ENCODE measurements around the gene MIXL1. TPM values are rescaled to one million over a fixed set of nuclear protein-coding genes. Genes with fewer than 3 reads are reported as not detected.

The MIXL1 gene
- total RNA-seq, 6 experiments from 2014 or later, result 0.14 TPM; not detected in 5

GRCh38 chr1:226223786-226224244 is 351 bp downstream of the MIXL1 start:
- Mint-ChIP-seq H3K27ac (no peak overlapping the region), H3K9me3 (no peaks in the 10 kb centered on the region), H3K27me3 (ENCODE audit: insufficient read depth) (peaks cover 10% of the 10 kb centered on the region; the same call in 1 of the 2 replicates), H3K4me1 (ENCODE audit: low read depth) (no peaks in the 10 kb centered on the region), H3K36me3 (ENCODE audit: low read depth) (no peaks in the 10 kb centered on the region), H3K4me3 (peak overlapping the region; percentile 42; the same call in 1 of the 2 replicates)
- no peak for TF ChIP-seq CTCF (IDR thresholded peaks at IDR 0.05)
- DNase-seq, result no peak

GRCh38 chr1:226226601-226227000 is 3.1 kb downstream of the MIXL1 start:
- DNase-seq, result no peak
- Mint-ChIP-seq H3K27ac (no peak overlapping the region), H3K27me3 (ENCODE audit: insufficient read depth) (peaks cover 8% of the 10 kb centered on the region; the same call in 1 of the 2 replicates), H3K9me3 (no peaks in the 10 kb centered on the region), H3K4me3 (no peak overlapping the region), H3K36me3 (ENCODE audit: low read depth) (no peaks in the 10 kb centered on the region), H3K4me1 (ENCODE audit: low read depth) (no peaks in the 10 kb centered on the region)
- no peak for TF ChIP-seq CTCF (IDR thresholded peaks at IDR 0.05)

- no peak for TF ChIP-seq CTCF (IDR thresholded peaks at IDR 0.05)
- no peak for DNase-seq
- H3K4me3 Mint-ChIP-seq, result no peak overlapping the region
- H3K9me3 Mint-ChIP-seq, result no peaks in the 10 kb centered on the region
- no peak overlapping the region for H3K27ac Mint-ChIP-seq
- H3K27me3 Mint-ChIP-seq (ENCODE audit: insufficient read depth), result no peaks in the 10 kb centered on the region
- H3K36me3 Mint-ChIP-seq (ENCODE audit: low read depth), result no peaks in the 10 kb centered on the region
- no peaks in the 10 kb centered on the region for H3K4me1 Mint-ChIP-seq (ENCODE audit: low read depth)
Observed at GRCh38 chr1:226233293-226233692, 9.8 kb downstream of the MIXL1 start.

- H3K4me1 Mint-ChIP-seq (ENCODE audit: low read depth), result no peaks in the 10 kb centered on the region
- no peak overlapping the region for H3K4me3 Mint-ChIP-seq
- no peak for DNase-seq
- no peaks in the 10 kb centered on the region for H3K27me3 Mint-ChIP-seq (ENCODE audit: insufficient read depth)
- H3K27ac Mint-ChIP-seq, result no peak overlapping the region
- H3K9me3 Mint-ChIP-seq, result no peaks in the 10 kb centered on the region
- no peak for TF ChIP-seq CTCF (IDR thresholded peaks at IDR 0.05)
- H3K36me3 Mint-ChIP-seq (ENCODE audit: low read depth), result no peaks in the 10 kb centered on the region
Observed at GRCh38 chr1:226233806-226234205, 10.3 kb downstream of the MIXL1 start.

- Mint-ChIP-seq H3K4me1 (ENCODE audit: low read depth) (no peaks in the 10 kb centered on the region), H3K27me3 (ENCODE audit: insufficient read depth) (no peaks in the 10 kb centered on the region), H3K9me3 (no peaks in the 10 kb centered on the region), H3K4me3 (no peak overlapping the region), H3K27ac (no peak overlapping the region), H3K36me3 (ENCODE audit: low read depth) (no peaks in the 10 kb centered on the region)
- DNase-seq, result no peak
- no peak for TF ChIP-seq CTCF (IDR thresholded peaks at IDR 0.05)
Observed at GRCh38 chr1:226236826-226237225, 13.4 kb downstream of the MIXL1 start.

GRCh38 chr1:226239421-226239820 is 16.0 kb downstream of the MIXL1 start:
- Mint-ChIP-seq H3K4me3 (no peak overlapping the region), H3K27ac (no peak overlapping the region), H3K9me3 (no peaks in the 10 kb centered on the region), H3K36me3 (ENCODE audit: low read depth) (no peaks in the 10 kb centered on the region), H3K27me3 (ENCODE audit: insufficient read depth) (no peaks in the 10 kb centered on the region), H3K4me1 (ENCODE audit: low read depth) (no peaks in the 10 kb centered on the region)
- TF ChIP-seq CTCF (IDR thresholded peaks at IDR 0.05), result no peak
- no peak for DNase-seq

Measured in HFFc6 (cell line).